ENCODE results near the gene SYT9. TPM values are rescaled to one million over a fixed set of nuclear protein-coding genes. Genes with fewer than 3 reads are reported as not detected.

SYT9 gene
- polyA plus RNA-seq, 3 donors = not detected

- peaks cover 0 to 7% (median 2%) of the 10 kb centered on the region in 3 donors for H3K27me3 Mint-ChIP-seq (ENCODE audit: low read depth in 3 of 3)
- H3K4me3 ChIP-seq (replicated peaks in 1 of 3; ENCODE audit: low read depth in 2 of 3, low read length in 3 of 3) = no peak overlapping the region
- H3K4me1 ChIP-seq (ENCODE audit: control insufficient read depth in 1 of 2, insufficient read depth in 2 of 2, low read length in 2 of 2) = no peaks in the 10 kb centered on the region
- no peaks in the 10 kb centered on the region for H3K9me3 Mint-ChIP-seq
- no peaks in the 10 kb centered on the region for H3K27me3 ChIP-seq (ENCODE audit: control insufficient read depth in 2 of 2, insufficient read depth in 2 of 2, low read length in 2 of 2)
- no peaks in the 10 kb centered on the region for H3K9me3 ChIP-seq (replicated peaks in 1 of 2; ENCODE audit: control insufficient read depth in 1 of 2, insufficient read depth in 1 of 2, low read length in 2 of 2)
- H3K79me2 ChIP-seq (ENCODE audit: insufficient read depth, low read length) = no peaks in the 10 kb centered on the region
- no peak overlapping the region for H3K4me2 ChIP-seq (replicated peaks; ENCODE audit: extremely low read depth, low read length, poor library complexity, severe bottlenecking)
- H2AFZ ChIP-seq (ENCODE audit: insufficient read depth, low read depth, low read length, poor library complexity, severe bottlenecking) = no peak overlapping the region
- peak; percentile 55 for TF ChIP-seq CTCF (IDR thresholded peaks at IDR 0.05)
- H3K27ac Mint-ChIP-seq = no peak overlapping the region
- intact Hi-C loops (cut with micrococcal nuclease) = no loop called here
- no peak overlapping the region for H3K9ac ChIP-seq (ENCODE audit: insufficient read depth, low read length, poor library complexity, severe bottlenecking)
- no CpG with 5 or more reads among the region's 3 CpGs for WGBS (ENCODE audit: insufficient coverage)
- no peaks in the 10 kb centered on the region for H3K4me1 Mint-ChIP-seq
- no peaks in the 10 kb centered on the region for H4K20me1 ChIP-seq (ENCODE audit: insufficient read depth, low read length)
- H3K36me3 ChIP-seq (replicated peaks in 1 of 2; ENCODE audit: control insufficient read depth in 1 of 2, insufficient read depth in 2 of 2, low read length in 2 of 2) = no peaks in the 10 kb centered on the region
- H3K36me3 Mint-ChIP-seq = no peaks in the 10 kb centered on the region
- no peak overlapping the region for H3K4me3 Mint-ChIP-seq
- no peak overlapping the region for H3K27ac ChIP-seq (ENCODE audit: low read depth in 1 of 2, low read length in 2 of 2)
- no peak for DNase-seq
Measured at GRCh38 chr11:7278314-7278917, 26.7 kb downstream of the SYT9 start.

GRCh38 chr11:7279676-7280075 is 28.0 kb downstream of the SYT9 start:
- no peak for TF ChIP-seq CTCF (IDR thresholded peaks at IDR 0.05)
- no peak overlapping the region for H3K4me3 ChIP-seq (replicated peaks in 1 of 3; ENCODE audit: low read depth in 2 of 3, low read length in 3 of 3)
- Mint-ChIP-seq H3K4me3 (no peak overlapping the region), H3K4me1 (no peaks in the 10 kb centered on the region), H3K27me3 (ENCODE audit: low read depth in 3 of 3) (peaks cover 0 to 7% (median 2%) of the 10 kb centered on the region in 3 donors), H3K36me3 (no peaks in the 10 kb centered on the region), H3K27ac (no peak overlapping the region), H3K9me3 (peaks cover 0 to 2% (median 0%) of the 10 kb centered on the region in 7 donors)
- H3K27me3 ChIP-seq (ENCODE audit: control insufficient read depth in 2 of 2, insufficient read depth in 2 of 2, low read length in 2 of 2) = no peaks in the 10 kb centered on the region
- no peaks in the 10 kb centered on the region for H4K20me1 ChIP-seq (ENCODE audit: insufficient read depth, low read length)
- H3K36me3 ChIP-seq (replicated peaks in 1 of 2; ENCODE audit: control insufficient read depth in 1 of 2, insufficient read depth in 2 of 2, low read length in 2 of 2) = no peaks in the 10 kb centered on the region
- no peak for DNase-seq
- no peaks in the 10 kb centered on the region for H3K79me2 ChIP-seq (ENCODE audit: insufficient read depth, low read length)
- H2AFZ ChIP-seq (ENCODE audit: insufficient read depth, low read depth, low read length, poor library complexity, severe bottlenecking) = no peak overlapping the region
- no CpG with 5 or more reads among the region's 1 CpG for WGBS (ENCODE audit: insufficient coverage)
- no peak overlapping the region for H3K27ac ChIP-seq (ENCODE audit: low read depth in 1 of 2, low read length in 2 of 2)
- intact Hi-C loops (cut with micrococcal nuclease) = no loop called here
- no peak overlapping the region for H3K4me2 ChIP-seq (replicated peaks; ENCODE audit: extremely low read depth, low read length, poor library complexity, severe bottlenecking)
- no peaks in the 10 kb centered on the region for H3K4me1 ChIP-seq (ENCODE audit: control insufficient read depth in 1 of 2, insufficient read depth in 2 of 2, low read length in 2 of 2)
- H3K9ac ChIP-seq (ENCODE audit: insufficient read depth, low read length, poor library complexity, severe bottlenecking) = no peak overlapping the region
- H3K9me3 ChIP-seq (replicated peaks in 1 of 2; ENCODE audit: control insufficient read depth in 1 of 2, insufficient read depth in 1 of 2, low read length in 2 of 2) = no peaks in the 10 kb centered on the region
